Mucosa of descending colon (tissue), 3 donors: ENCODE measurements around the gene CORO7. TPM values are rescaled to one million over a fixed set of nuclear protein-coding genes. Genes with fewer than 3 reads are reported as not detected.

Source experiments
- ATAC-seq: fragments of 200-7000 bp; cut with Tn5 transposase; one replicate; pipeline ENCODE4 v1.9.1; 2020; ENCODE audit warnings: mild to moderate bottlenecking, moderate library complexity
- DNase-seq, 3 donors: peaks; one replicate each; pipeline ENCODE4 v3.0.0-alpha.2; 2020
- H3K36me3 ChIP-seq: fragments of 200-600 bp; one replicate; pipeline ENCODE4 v1.8.0; 2021; ENCODE audit warnings: low read depth, mild to moderate bottlenecking
- H3K4me1 ChIP-seq: fragments of 200-600 bp; one replicate; pipeline ENCODE4 v1.8.0; 2021; ENCODE audit warnings: low read depth, mild to moderate bottlenecking
- H3K4me3 ChIP-seq: fragments of 200-600 bp; one replicate; pipeline ENCODE4 v1.8.0; 2021; ENCODE audit warnings: mild to moderate bottlenecking
- H3K9me3 ChIP-seq: fragments of 200-600 bp; one replicate; pipeline ENCODE4 v1.8.0; 2021; ENCODE audit warnings: mild to moderate bottlenecking
- intact Hi-C, 2 donors: fragments of 100-400 bp; cut with DNase I in 1 of 2; cut with micrococcal nuclease in 1 of 2; formaldehyde crosslinking; loops; one replicate each; pipeline versions ENCODE4 v1.11.0 to v1.11.1; 2022; cut with DNase I, micrococcal nuclease
- total RNA-seq, 3 donors: library from RNA; stranded (reverse); fragmentation: NEBNext Ultra II Directional in 2 of 3; extraction: Animal tissue kit (Norgen Biotek cat#: 25700) in 2 of 3; gene quantifications; one replicate each; pipeline versions ENCODE4 v1.2.1 to v1.2.4, GENCODE V29; 2021 to 2023
- TF ChIP-seq, protein P1 (sequence below): fragments of 200-600 bp; IDR thresholded peaks from one replicate; pipeline ENCODE4 v1.8.0; 2022; ENCODE audit warnings: antibody characterized with exemption, mild to moderate bottlenecking
- donor health status: DM: no; HTN: no; CAD: no; lungs with moderate emphysema.
- donor health status: DM: no; HTN: no; CAD: no.
- donor health status: DM: no; HTN: yes; CAD: no.

CORO7 gene
- total RNA-seq, 3 donors from 2014 or later: 40.0 to 61.2 (median 49.1) TPM

DNA sequence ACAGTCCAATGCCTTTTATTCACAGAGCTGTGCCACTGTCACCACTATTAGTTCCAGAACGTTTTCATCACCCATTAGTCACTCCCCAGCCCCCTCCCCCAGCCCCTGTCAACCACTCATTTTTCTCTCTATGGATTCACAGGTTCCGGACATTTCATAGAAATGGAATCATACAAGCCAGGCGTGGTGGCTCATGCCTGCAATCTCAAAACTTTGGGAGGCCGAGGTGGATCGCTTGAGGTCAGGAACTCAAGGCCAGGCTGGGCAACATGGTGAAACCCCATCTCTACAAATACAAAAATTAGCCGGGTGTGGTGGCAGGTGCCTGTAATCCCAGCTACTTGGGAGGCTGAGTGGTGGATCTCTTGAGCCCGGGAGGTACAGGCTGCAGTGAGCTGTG, 64.5 kb downstream of the CORO7 start:
- no peaks in the 10 kb centered on the region for H3K36me3 ChIP-seq
- DNase-seq (no peak), ATAC-seq (no peak)
- H3K4me1 ChIP-seq: peaks cover 6% of the 10 kb centered on the region
- TF ChIP-seq, protein P1, sequence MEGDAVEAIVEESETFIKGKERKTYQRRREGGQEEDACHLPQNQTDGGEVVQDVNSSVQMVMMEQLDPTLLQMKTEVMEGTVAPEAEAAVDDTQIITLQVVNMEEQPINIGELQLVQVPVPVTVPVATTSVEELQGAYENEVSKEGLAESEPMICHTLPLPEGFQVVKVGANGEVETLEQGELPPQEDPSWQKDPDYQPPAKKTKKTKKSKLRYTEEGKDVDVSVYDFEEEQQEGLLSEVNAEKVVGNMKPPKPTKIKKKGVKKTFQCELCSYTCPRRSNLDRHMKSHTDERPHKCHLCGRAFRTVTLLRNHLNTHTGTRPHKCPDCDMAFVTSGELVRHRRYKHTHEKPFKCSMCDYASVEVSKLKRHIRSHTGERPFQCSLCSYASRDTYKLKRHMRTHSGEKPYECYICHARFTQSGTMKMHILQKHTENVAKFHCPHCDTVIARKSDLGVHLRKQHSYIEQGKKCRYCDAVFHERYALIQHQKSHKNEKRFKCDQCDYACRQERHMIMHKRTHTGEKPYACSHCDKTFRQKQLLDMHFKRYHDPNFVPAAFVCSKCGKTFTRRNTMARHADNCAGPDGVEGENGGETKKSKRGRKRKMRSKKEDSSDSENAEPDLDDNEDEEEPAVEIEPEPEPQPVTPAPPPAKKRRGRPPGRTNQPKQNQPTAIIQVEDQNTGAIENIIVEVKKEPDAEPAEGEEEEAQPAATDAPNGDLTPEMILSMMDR: no peak
- H3K9me3 ChIP-seq: no peaks in the 10 kb centered on the region
- intact Hi-C loops: no loop called here
- H3K4me3 ChIP-seq: no peak overlapping the region

- intact Hi-C loops: no loop called here
- peak within 1 kb of the TSS; percentile 79 for H3K4me3 ChIP-seq
- H3K36me3 ChIP-seq: no peaks in the 10 kb centered on the region
- peak; percentile 97 for ATAC-seq
- TF ChIP-seq, protein P1: no peak
- peak; percentile 98 to 99 (median 98) for DNase-seq
- H3K9me3 ChIP-seq: no peaks in the 10 kb centered on the region
- H3K4me1 ChIP-seq: peaks cover 10% of the 10 kb centered on the region
These were observed 65.4 kb downstream of the CORO7 start, which contains the start of gene PAM16 for GRCh38 chr16:4350787-4351659. TSS of gene PAM16 (minus strand) at chr16:4351321. CDS start at chr16:4351234, 87 bp downstream.

GRCh38 chr16:4350365-4350786, 66.0 kb downstream of the CORO7 start:
- DNase-seq (no peak), ATAC-seq (no peak)
- H3K4me3 ChIP-seq: peak overlapping the region; percentile 79
- no peaks in the 10 kb centered on the region for H3K36me3 ChIP-seq
- intact Hi-C loops: no loop called here
- no peaks in the 10 kb centered on the region for H3K9me3 ChIP-seq
- TF ChIP-seq, protein P1: no peak
- peaks cover 10% of the 10 kb centered on the region for H3K4me1 ChIP-seq

DNA sequence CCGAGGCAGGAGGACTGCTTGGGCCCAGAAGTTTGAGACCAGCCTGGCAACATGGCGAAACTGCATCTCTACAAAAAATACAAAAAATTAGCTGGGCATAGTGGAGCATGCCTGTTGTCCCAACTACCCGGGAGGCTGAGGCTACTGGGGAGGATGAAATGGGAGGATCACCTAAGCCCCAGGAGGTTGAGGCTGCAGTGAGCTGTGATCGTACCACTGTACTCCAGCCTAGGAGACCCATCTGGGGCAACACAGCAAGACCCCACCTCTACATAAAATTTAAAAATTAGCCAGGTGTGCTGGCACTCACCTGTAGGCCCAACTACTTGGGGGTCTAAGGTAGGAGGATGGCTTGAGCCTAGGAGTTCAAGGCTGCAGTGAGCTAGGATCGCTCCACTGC, 67.1 kb downstream of the CORO7 start:
- TF ChIP-seq, protein P1: no peak
- Histone ChIP-seq H3K4me3 (no peak overlapping the region), H3K9me3 (no peaks in the 10 kb centered on the region), H3K36me3 (no peaks in the 10 kb centered on the region), H3K4me1 (peaks cover 10% of the 10 kb centered on the region)
- no peak for ATAC-seq
- intact Hi-C loops: no loop called here
- DNase-seq: no peak

- intact Hi-C loops: no loop called here
- peaks cover 10% of the 10 kb centered on the region for H3K4me1 ChIP-seq
- H3K4me3 ChIP-seq: no peak overlapping the region
- no peaks in the 10 kb centered on the region for H3K36me3 ChIP-seq
- TF ChIP-seq, protein P1: no peak
- ATAC-seq (no peak), DNase-seq (no peak)
- no peaks in the 10 kb centered on the region for H3K9me3 ChIP-seq
These were observed 68.5 kb downstream of the CORO7 start for GRCh38 chr16:4347765-4348509.
